IMR-90 (cell line): ENCODE results near the gene CHML. TPM values are rescaled to one million over a fixed set of nuclear protein-coding genes. Genes with fewer than 3 reads are reported as not detected.
A peak's percentile ranks its signal among the peaks of the same experiment; 100 is the strongest.

Experiments used
- ATAC-seq: fragments of 200-7000 bp; cut with Tn5 transposase; 2 replicates; pipeline ENCODE4 v1.9.1; 2020; ENCODE audit warnings: low read depth, mild to moderate bottlenecking, moderate library complexity
- BruUV-seq: library from RNA; stranded (reverse); fragments of 400-500 nt; replicated peaks from 2 replicates; lab custom pipeline; 2021; lab: Mats Ljungman, UMichigan
- CTCF ChIA-PET: fragments of 300-600 bp; formaldehyde crosslinking; extraction: SDS; loops from one replicate; lab custom pipeline; 2021; ENCODE audit warnings: antibody characterized with exemption; lab: Yijun Ruan, JAX
- POLR2A ChIA-PET: fragments of 300-600 bp; sonication (Branson Sonifier 250); formaldehyde crosslinking; loops from one replicate; lab custom pipeline; 2022; ENCODE audit warnings: antibody characterized with exemption; ENCODE audit not compliant: unreplicated experiment; lab: Charles Lee
- DNase-seq: peaks from one replicate; pipeline ENCODE4 v3.0.0; 2013
- H2AFZ ChIP-seq: replicated peaks from 2 replicates; pipeline ENCODE3; 2013; ENCODE audit warnings: low read length, mild to moderate bottlenecking; ENCODE audit not compliant: poor library complexity
- H2AK5ac ChIP-seq: 2 replicates; pipeline ENCODE4 v1.6.1; 2013; ENCODE audit warnings: low read depth, low read length, inconsistent platforms
- H2AK9ac ChIP-seq: replicated peaks from 2 replicates; pipeline ENCODE3; 2013; ENCODE audit warnings: mild to moderate bottlenecking, low read depth, low read length, moderate library complexity; ENCODE audit not compliant: poor library complexity
- H2BK120ac ChIP-seq: 2 replicates; pipeline ENCODE4 v1.6.1; 2013; ENCODE audit warnings: low read depth, low read length, inconsistent platforms
- H2BK15ac ChIP-seq: 3 replicates; pipeline ENCODE4 v1.6.1; 2013; ENCODE audit warnings: low read depth, low read length, inconsistent platforms
- H2BK20ac ChIP-seq: 2 replicates; pipeline ENCODE4 v1.6.1; 2013; ENCODE audit warnings: low read depth, mild to moderate bottlenecking, inconsistent platforms, low read length, moderate library complexity
- H2BK5ac ChIP-seq: 2 replicates; pipeline ENCODE4 v1.6.1; 2013; ENCODE audit warnings: mild to moderate bottlenecking, low read depth, low read length, inconsistent platforms; ENCODE audit not compliant: poor library complexity, severe bottlenecking
- H3K14ac ChIP-seq: replicated peaks from 2 replicates; pipeline ENCODE4 v1.6.1; 2013; ENCODE audit warnings: low read depth, low read length, inconsistent platforms
- H3K18ac ChIP-seq: 2 replicates; pipeline ENCODE4 v1.6.1; 2013; ENCODE audit warnings: low read depth, low read length, control low read depth
- H3K23ac ChIP-seq: 2 replicates; pipeline ENCODE4 v1.6.1; 2013; ENCODE audit warnings: low read depth, low read length, inconsistent platforms
- H3K27ac ChIP-seq: 2 replicates; pipeline ENCODE4 v1.5.1; 2013; ENCODE audit warnings: mild to moderate bottlenecking, control low read depth, low read length; ENCODE audit not compliant: insufficient read depth
- H3K27me3 ChIP-seq: 2 replicates; pipeline ENCODE4 v1.6.1; 2013; ENCODE audit warnings: low read length; ENCODE audit not compliant: control insufficient read depth, insufficient read depth
- H3K36me3 ChIP-seq: 2 replicates; pipeline ENCODE4 v1.6.1; 2013; ENCODE audit warnings: low read length, mixed read lengths; ENCODE audit not compliant: control insufficient read depth, insufficient read depth
- H3K4ac ChIP-seq: 2 replicates; pipeline ENCODE4 v1.6.1; 2013; ENCODE audit warnings: low read depth, low read length, inconsistent platforms
- H3K4me1 ChIP-seq: 2 replicates; pipeline ENCODE4 v1.6.1; 2013; ENCODE audit warnings: low read length, mixed read lengths; ENCODE audit not compliant: control insufficient read depth, insufficient read depth
- H3K4me2 ChIP-seq: 2 replicates; pipeline ENCODE4 v1.6.1; 2013; ENCODE audit warnings: low read depth, mild to moderate bottlenecking, control low read depth, low read length, moderate library complexity
- H3K4me3 ChIP-seq: 2 replicates; pipeline ENCODE4 v1.5.1; 2013; ENCODE audit warnings: low read depth, mild to moderate bottlenecking, control low read depth, low read length, moderate library complexity; ENCODE audit not compliant: insufficient read depth
- H3K56ac ChIP-seq: 2 replicates; pipeline ENCODE4 v1.6.1; 2013; ENCODE audit warnings: low read length, inconsistent platforms; ENCODE audit not compliant: insufficient read depth; ENCODE audit errors: extremely low read depth
- H3K79me1 ChIP-seq, 2 experiments: 2 replicates each; pipeline ENCODE4 v1.6.1; 2013; ENCODE audit warnings: low read length in 2 of 2, inconsistent platforms in 1 of 2, low read depth in 1 of 2
- H3K9ac ChIP-seq: 2 replicates; pipeline ENCODE4 v1.6.1; 2013; ENCODE audit warnings: low read depth, low read length, control low read depth
- H3K9me1 ChIP-seq: 2 replicates; pipeline ENCODE4 v1.6.1; 2013; ENCODE audit warnings: low read length, inconsistent platforms; ENCODE audit not compliant: insufficient read depth
- H3K9me3 ChIP-seq: 2 replicates; pipeline ENCODE4 v1.6.1; 2013; ENCODE audit warnings: low read length; ENCODE audit not compliant: control insufficient read depth, insufficient read depth
- H4K20me1 ChIP-seq: 2 replicates; pipeline ENCODE4 v1.6.1; 2013; ENCODE audit warnings: low read length, inconsistent platforms; ENCODE audit not compliant: insufficient read depth
- H4K5ac ChIP-seq: 2 replicates; pipeline ENCODE4 v1.6.1; 2013; ENCODE audit warnings: mild to moderate bottlenecking, low read depth, low read length, control low read depth
- H4K8ac ChIP-seq, 2 experiments: 2 replicates each; pipeline ENCODE4 v1.6.1; 2013; ENCODE audit warnings: low read depth in 2 of 2, low read length in 2 of 2, control low read depth in 1 of 2, inconsistent platforms in 1 of 2
- H4K91ac ChIP-seq: 2 replicates; pipeline ENCODE4 v1.6.1; 2013; ENCODE audit warnings: low read depth, low read length, inconsistent platforms; ENCODE audit not compliant: insufficient read depth
- BHLHE40 ChIP-seq: fragments of 150-350 bp; IDR thresholded peaks from 2 replicates; pipeline ENCODE4 v1.6.1; 2016; ENCODE audit warnings: mild to moderate bottlenecking, low read depth, low read length
- CEBPB ChIP-seq: IDR thresholded peaks from 2 replicates; pipeline ENCODE4 v1.6.1; 2012; ENCODE audit warnings: low read depth, low read length, improper control_type of control experiment
- FOS ChIP-seq: fragments of 150-350 bp; IDR thresholded peaks from 2 replicates; pipeline ENCODE4 v1.6.1; 2016; ENCODE audit warnings: low read depth, low read length
- MXI1 ChIP-seq: IDR thresholded peaks from 2 replicates; pipeline ENCODE4 v1.6.1; 2012; ENCODE audit warnings: low read depth, mild to moderate bottlenecking, low read length, moderate library complexity, borderline replicate concordance
- WGBS, 2 experiments: methylation state at CpG; one replicate each; pipeline versions ENCODE4 v1.1.5 to v1.1.7; 2013; ENCODE audit warnings: missing lambda C conversion rate in 2 of 2; ENCODE audit not compliant: insufficient read length in 1 of 2; ENCODE audit errors: extremely low coverage in 2 of 2; 5-methylcytosine and 5-hydroxymethylcytosine counted together
- dilution Hi-C: fragments of 300-500 bp; cut with HindIII; formaldehyde crosslinking; loops from one replicate; pipeline ENCODE4 v1.14.3; 2018; ENCODE audit warnings: low sequenced_read_pairs; ENCODE audit not compliant: unreplicated experiment
- in situ Hi-C: fragments of 300-500 bp; cut with MboI; formaldehyde crosslinking; loops from 3 replicates; pipeline ENCODE4 v1.14.3; 2019; ENCODE audit warnings: low sequenced_read_pairs, inconsistent platforms, mixed read lengths
- intact Hi-C: fragments of 100-400 bp; cut with micrococcal nuclease; formaldehyde crosslinking; loops from 2 replicates; pipeline ENCODE4 v1.10.0; 2022
- polyA plus RNA-seq, 3 experiments: library from polyadenylated mRNA; depleted of rRNA; stranded (reverse); fragments of >200 nt; gene quantifications; 2 replicates each; pipeline ENCODE4 v1.2.3, GENCODE V29; 2012; ENCODE audit warnings: low replicate concordance in 1 of 3
- total RNA-seq: library from RNA; depleted of rRNA; stranded (reverse); fragments of >200 nt; gene quantifications from 2 replicates; pipeline ENCODE4 v1.2.3, GENCODE V29; 2012

Gene CHML
- total and polyA plus RNA-seq, 2 of the 4 experiments (the other 2 are of a cell fraction): 5.3 to 25.6 TPM

GRCh38 chr1:241608379-241609033, 31.7 kb downstream of the CHML start:
- Histone ChIP-seq H3K9me1 (peaks cover 3% of the 10 kb centered on the region; the same call in 1 of the 2 replicates), H3K27ac (no peak overlapping the region), H3K4ac (no peak overlapping the region), H3K14ac (no peak overlapping the region), H3K18ac (no peak overlapping the region), H3K4me2 (no peak overlapping the region), H2AFZ (no peak overlapping the region), H2AK9ac (no peak overlapping the region), H3K4me1 (peaks cover 15% of the 10 kb centered on the region), H3K27me3 (no peaks in the 10 kb centered on the region), H2BK20ac (no peak overlapping the region), H3K4me3 (no peak overlapping the region), H2BK5ac (no peak overlapping the region), H3K36me3 (peaks cover 3% of the 10 kb centered on the region; the same call in 1 of the 2 replicates), H2BK120ac (no peak overlapping the region), H3K23ac (no peak overlapping the region; the same call in 1 of the 2 replicates), H2BK15ac (no peak overlapping the region), H4K5ac (no peak overlapping the region), H4K8ac (no peak overlapping the region), H3K79me1 (peaks cover 3 to 8% of the 10 kb centered on the region in 2 experiments; a peak in 1 of 4 replicates), H3K9me3 (no peaks in the 10 kb centered on the region), H3K9ac (no peak overlapping the region), H3K56ac (no peak overlapping the region), H4K20me1 (no peaks in the 10 kb centered on the region), H4K91ac (no peak overlapping the region), H2AK5ac (no peak overlapping the region)
- BruUV-seq: no TSS peak
- no CpG with 5 or more reads among the region's 3 CpGs for WGBS, 2 experiments
- in situ Hi-C loops: loop anchor here (25.0 kb wide), 1 partner anchor 1704 kb away; no protein-coding TSS in a partner anchor
- ATAC-seq (peak; percentile 50), DNase-seq (peak; percentile 79)
- TF ChIP-seq FOS: peak; percentile 20; the same call in 1 of the 2 replicates
- no peak for TF ChIP-seq MXI1
- peak; percentile 59; the same call in 1 of the 2 replicates for TF ChIP-seq CEBPB
- TF ChIP-seq BHLHE40: no peak
- CTCF ChIA-PET: no interaction called here
- dilution Hi-C loops: no loop called here
- POLR2A ChIA-PET: no interaction called here
- intact Hi-C loops: no loop called here
